ENCODE measurements around the gene LZTFL1.

GRCh38 chr3:45773714-45774449 is 68.0 kb downstream of the LZTFL1 start:
- no peak for TF ChIP-seq EZH2 (IDR thresholded peaks at IDR 0.05)
- TF ChIP-seq CTCF (IDR thresholded peaks at IDR 0.05 in 2 of 3, conservative IDR thresholded peaks at IDR 0.05 in 1 of 3; ENCODE audit: borderline replicate concordance in 1 of 3, insufficient read depth in 1 of 3, low read depth in 2 of 3, low read length in 2 of 3), result no peak
- TF ChIP-seq, protein P1, sequence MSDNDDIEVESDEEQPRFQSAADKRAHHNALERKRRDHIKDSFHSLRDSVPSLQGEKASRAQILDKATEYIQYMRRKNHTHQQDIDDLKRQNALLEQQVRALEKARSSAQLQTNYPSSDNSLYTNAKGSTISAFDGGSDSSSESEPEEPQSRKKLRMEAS (IDR thresholded peaks at IDR 0.05), result no peak
